Karpas-422 (cell line): Measurements from ENCODE around the gene HMGXB3. TPM values are rescaled to one million over a fixed set of nuclear protein-coding genes. Genes with fewer than 3 reads are reported as not detected.
"Not testable (repeated sequence)": the region's sequence is repeated elsewhere in the genome, so short reads cannot be mapped to it uniquely, and the experiment has no call there.

Experiments
- DNase-seq: peaks from one replicate; pipeline ENCODE4 v3.0.0-alpha.2; 2015
- H2AFZ ChIP-seq: fragments of 200-600 bp; sonication (generic); 2 replicates; pipeline ENCODE4 v1.6.1; 2014; ENCODE audit warnings: antibody characterized with exemption, low read length, mixed read lengths
- H3K27ac ChIP-seq: fragments of 200-600 bp; sonication (generic); 2 replicates; pipeline ENCODE4 v1.5.1; 2014; ENCODE audit warnings: mild to moderate bottlenecking, low read length, moderate library complexity
- H3K27me3 ChIP-seq: fragments of 200-600 bp; sonication (generic); 2 replicates; pipeline ENCODE4 v1.6.1; 2014; ENCODE audit warnings: low read length, mixed read lengths
- H3K36me3 ChIP-seq: fragments of 200-600 bp; sonication (generic); 2 replicates; pipeline ENCODE4 v1.6.1; 2014; ENCODE audit warnings: low read length, mixed read lengths; ENCODE audit not compliant: insufficient read depth
- H3K4me1 ChIP-seq: fragments of 200-600 bp; sonication (generic); 2 replicates; pipeline ENCODE4 v1.6.1; 2014; ENCODE audit warnings: mild to moderate bottlenecking, low read length, mixed read lengths
- H3K4me2 ChIP-seq: fragments of 200-600 bp; sonication (generic); 2 replicates; pipeline ENCODE4 v1.6.1; 2014; ENCODE audit warnings: low read length, low read depth, mild to moderate bottlenecking; ENCODE audit not compliant: poor library complexity, severe bottlenecking
- H3K4me3 ChIP-seq: fragments of 200-600 bp; sonication (generic); 2 replicates; pipeline ENCODE4 v1.5.1; 2014; ENCODE audit warnings: mild to moderate bottlenecking, antibody characterized with exemption, low read length, mixed read lengths
- H3K79me2 ChIP-seq: fragments of 200-600 bp; sonication (generic); 2 replicates; pipeline ENCODE4 v1.6.1; 2014; ENCODE audit warnings: mild to moderate bottlenecking, low read length, mixed read lengths
- H3K9ac ChIP-seq: fragments of 200-600 bp; sonication (generic); 2 replicates; pipeline ENCODE4 v1.6.0; 2014; ENCODE audit warnings: low read length
- H3K9me2 ChIP-seq: fragments of 200-600 bp; sonication (generic), shearing (Covaris generic); replicated peaks from 2 replicates; pipeline ENCODE4 v1.6.0; 2014; ENCODE audit warnings: mild to moderate bottlenecking, low read length, moderate library complexity; ENCODE audit not compliant: insufficient read depth
- H3K9me3 ChIP-seq: fragments of 300-700, 200-600 bp; sonication (generic); 2 replicates; pipeline ENCODE4 v1.6.1; 2014; ENCODE audit warnings: low read length, mixed read lengths
- H4K20me1 ChIP-seq: fragments of 200-600 bp; sonication (generic); 2 replicates; pipeline ENCODE4 v1.6.1; 2014; ENCODE audit warnings: mild to moderate bottlenecking, antibody characterized with exemption, low read length, low read depth; ENCODE audit not compliant: insufficient read depth
- total RNA-seq: library from RNA; depleted of rRNA; stranded (reverse); fragments of >200 nt; shearing (Covaris generic); gene quantifications from 2 replicates; pipeline ENCODE4 v1.2.3, GENCODE V29; 2014; ENCODE audit warnings: low replicate concordance

HMGXB3 gene
- total RNA-seq, 1 experiment from 2014 or later: 25.0 TPM

GRCh38 chr5:150021491-150022157 is 21.1 kb downstream of the HMGXB3 start:
- Histone ChIP-seq H3K4me3 (no peak overlapping the region), H3K4me2 (no peak overlapping the region), H3K27ac (no peak overlapping the region), H4K20me1 (no peaks in the 10 kb centered on the region), H3K9me2 (no peaks in the 10 kb centered on the region), H3K4me1 (no peaks in the 10 kb centered on the region), H3K9me3 (no peaks in the 10 kb centered on the region), H3K27me3 (no peaks in the 10 kb centered on the region), H3K9ac (no peak overlapping the region), H3K79me2 (peaks cover 19% of the 10 kb centered on the region), H2AFZ (no peak overlapping the region), H3K36me3 (peaks cover 71% of the 10 kb centered on the region)
- no peak for DNase-seq

DNA sequence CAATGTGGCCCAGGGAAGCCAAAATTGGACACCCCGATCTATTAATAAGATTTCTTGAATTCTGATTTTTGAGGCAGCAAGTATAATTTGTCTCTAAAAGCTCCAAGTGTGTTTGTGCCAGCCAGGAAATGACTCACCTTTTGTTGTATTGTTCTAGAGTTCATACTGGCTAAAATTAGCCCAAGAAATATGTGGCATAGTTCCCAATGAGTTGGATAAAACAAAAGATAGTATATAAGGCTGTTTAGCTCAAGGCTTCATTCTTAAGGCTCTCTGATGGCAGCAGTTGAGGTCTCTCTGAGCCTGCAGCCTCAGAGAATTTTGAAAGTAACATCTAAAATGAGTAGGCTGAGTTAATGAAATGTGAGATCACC is 21.6 kb downstream of the HMGXB3 start:
- H3K27ac ChIP-seq: no peak overlapping the region
- H3K9me3 ChIP-seq: no peaks in the 10 kb centered on the region
- no peaks in the 10 kb centered on the region for H3K27me3 ChIP-seq
- no peak overlapping the region for H3K9ac ChIP-seq
- no peak overlapping the region for H3K4me3 ChIP-seq
- peaks cover 14% of the 10 kb centered on the region for H3K79me2 ChIP-seq
- H4K20me1 ChIP-seq: no peaks in the 10 kb centered on the region
- H3K36me3 ChIP-seq: peaks cover 71% of the 10 kb centered on the region
- H3K9me2 ChIP-seq: no peaks in the 10 kb centered on the region
- no peak overlapping the region for H2AFZ ChIP-seq
- DNase-seq: no peak
- H3K4me1 ChIP-seq: no peaks in the 10 kb centered on the region
- no peak overlapping the region for H3K4me2 ChIP-seq

DNA sequence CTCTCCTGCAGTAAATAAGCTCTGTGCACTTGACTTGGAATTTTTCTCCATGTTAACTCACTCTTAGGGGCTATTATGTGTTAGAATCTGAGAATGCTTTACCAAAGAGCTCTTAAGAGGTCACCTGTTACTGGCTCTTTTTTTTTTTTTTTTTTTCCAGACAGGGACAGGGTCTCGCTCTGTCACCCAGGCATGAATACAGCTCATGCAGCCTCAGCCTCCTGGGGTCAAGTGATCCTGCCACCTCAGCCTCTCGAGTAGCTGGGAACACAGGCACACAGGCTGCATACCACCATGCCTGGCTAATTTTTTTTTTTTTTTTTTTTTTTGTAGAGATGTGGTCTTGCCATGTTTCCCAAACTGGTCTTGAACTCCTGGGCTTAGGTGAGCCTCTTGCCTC is 22.1 kb downstream of the HMGXB3 start:
- no peaks in the 10 kb centered on the region for H3K9me3 ChIP-seq
- H3K36me3 ChIP-seq: peaks cover 66% of the 10 kb centered on the region
- no peak overlapping the region for H3K27ac ChIP-seq
- H4K20me1 ChIP-seq: no peaks in the 10 kb centered on the region
- no peak for DNase-seq
- H3K9me2 ChIP-seq: no peaks in the 10 kb centered on the region
- H3K9ac ChIP-seq: no peak overlapping the region
- H3K4me2 ChIP-seq: no peak overlapping the region
- H3K4me3 ChIP-seq: no peak overlapping the region
- no peak overlapping the region for H2AFZ ChIP-seq
- H3K4me1 ChIP-seq: no peaks in the 10 kb centered on the region
- H3K27me3 ChIP-seq: no peaks in the 10 kb centered on the region
- H3K79me2 ChIP-seq: peaks cover 8% of the 10 kb centered on the region

DNA sequence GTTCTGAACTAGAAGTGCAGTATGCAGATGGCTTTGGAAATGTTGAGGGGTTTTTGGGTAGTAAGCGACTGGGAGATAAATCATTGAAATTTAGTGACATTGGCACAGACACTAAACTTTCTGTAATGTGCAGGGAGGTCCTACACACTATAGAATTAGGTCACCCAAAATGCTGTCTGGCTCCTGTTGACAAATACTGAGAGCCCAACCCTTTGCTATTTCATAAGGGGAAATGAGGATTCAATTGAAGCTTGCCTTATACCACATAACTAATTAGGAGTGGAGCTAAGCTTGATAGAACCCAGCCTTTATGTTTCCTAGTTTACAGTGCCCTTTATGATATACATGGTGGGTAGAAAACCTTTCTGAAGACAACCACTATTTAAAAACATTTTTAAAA is 22.6 kb downstream of the HMGXB3 start:
- Histone ChIP-seq H3K9me2 (no peaks in the 10 kb centered on the region), H3K4me3 (no peak overlapping the region), H3K27ac (no peak overlapping the region), H3K9ac (no peak overlapping the region), H4K20me1 (no peaks in the 10 kb centered on the region), H3K27me3 (no peaks in the 10 kb centered on the region), H3K4me1 (no peaks in the 10 kb centered on the region), H3K79me2 (peaks cover 8% of the 10 kb centered on the region; the same call in 1 of the 2 replicates), H3K36me3 (peaks cover 64% of the 10 kb centered on the region), H3K9me3 (no peaks in the 10 kb centered on the region), H2AFZ (no peak overlapping the region), H3K4me2 (no peak overlapping the region)
- DNase-seq: no peak

DNA sequence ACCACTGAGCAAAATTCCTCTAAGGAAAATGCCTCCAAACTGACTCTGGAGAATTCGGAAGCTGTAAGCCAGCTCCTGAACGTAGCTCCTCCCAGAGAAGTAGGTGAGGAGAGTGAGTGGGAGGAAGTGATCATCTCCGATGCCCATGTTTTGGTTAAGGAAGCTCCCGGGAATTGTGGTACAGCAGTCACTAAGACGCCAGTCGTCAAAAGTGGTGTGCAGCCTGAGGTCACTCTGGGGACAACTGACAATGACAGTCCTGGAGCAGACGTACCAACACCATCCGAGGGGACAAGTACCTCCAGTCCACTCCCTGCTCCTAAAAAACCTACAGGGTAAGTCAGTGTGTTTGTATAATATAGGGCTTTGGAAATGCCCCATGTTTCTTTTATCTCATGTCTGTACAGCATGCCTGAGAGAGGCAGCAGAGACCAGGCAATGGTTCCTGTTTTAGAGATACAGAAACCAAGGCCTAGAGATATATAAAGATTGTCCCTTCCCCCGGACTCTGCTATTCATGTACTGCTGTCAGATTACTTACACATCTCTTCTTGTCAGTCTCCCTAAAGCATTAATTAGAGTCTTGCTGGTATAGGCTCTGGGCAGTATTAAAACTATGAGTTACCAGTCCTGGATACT is 23.9 kb downstream of the HMGXB3 start:
- no peaks in the 10 kb centered on the region for H3K9me3 ChIP-seq
- no peak overlapping the region for H3K27ac ChIP-seq
- no peaks in the 10 kb centered on the region for H3K9me2 ChIP-seq
- H3K4me2 ChIP-seq: no peak overlapping the region
- no peak overlapping the region for H3K9ac ChIP-seq
- H2AFZ ChIP-seq: no peak overlapping the region
- no peaks in the 10 kb centered on the region for H4K20me1 ChIP-seq
- H3K79me2 ChIP-seq: peaks cover 8% of the 10 kb centered on the region; the same call in 1 of the 2 replicates
- H3K4me1 ChIP-seq: no peaks in the 10 kb centered on the region
- peaks cover 53% of the 10 kb centered on the region for H3K36me3 ChIP-seq
- no peak overlapping the region for H3K4me3 ChIP-seq
- H3K27me3 ChIP-seq: no peaks in the 10 kb centered on the region
- DNase-seq: peak; percentile 47

DNA sequence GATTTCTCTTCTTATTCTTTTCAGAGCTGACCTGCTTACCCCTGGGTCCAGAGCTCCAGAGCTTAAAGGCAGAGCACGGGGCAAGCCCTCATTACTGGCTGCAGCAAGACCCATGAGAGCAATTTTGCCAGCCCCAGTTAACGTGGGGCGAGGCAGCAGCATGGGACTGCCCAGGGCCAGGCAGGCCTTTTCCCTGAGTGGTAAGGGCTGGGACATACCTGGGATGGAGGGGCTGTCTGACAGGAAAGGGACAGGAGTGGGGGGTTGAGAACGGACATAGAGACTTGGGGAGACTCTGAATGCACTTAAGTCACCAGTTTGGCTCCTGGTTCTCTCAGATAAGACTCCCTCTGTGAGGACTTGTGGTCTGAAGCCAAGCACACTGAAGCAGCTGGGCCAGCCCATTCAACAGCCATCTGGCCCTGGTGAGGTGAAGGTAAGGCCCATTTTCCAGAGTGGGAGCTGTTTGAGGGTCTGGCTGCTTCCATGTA is 26.2 kb downstream of the HMGXB3 start:
- no peak overlapping the region for H2AFZ ChIP-seq
- no peaks in the 10 kb centered on the region for H3K4me1 ChIP-seq
- no peak overlapping the region for H3K4me3 ChIP-seq
- H3K9me2 ChIP-seq: no peaks in the 10 kb centered on the region
- H3K79me2 ChIP-seq: 0 out of 2 replicates have a peak, but pooled peaks cover 2% of the 10 kb centered on the region
- H4K20me1 ChIP-seq: no peaks in the 10 kb centered on the region
- no peaks in the 10 kb centered on the region for H3K27me3 ChIP-seq
- peaks cover 51% of the 10 kb centered on the region for H3K36me3 ChIP-seq
- DNase-seq: no peak
- H3K9me3 ChIP-seq: no peaks in the 10 kb centered on the region
- H3K27ac ChIP-seq: no peak overlapping the region
- no peak overlapping the region for H3K9ac ChIP-seq
- no peak overlapping the region for H3K4me2 ChIP-seq

- H3K79me2 ChIP-seq, H3K27ac ChIP-seq, H3K9me2 ChIP-seq, H4K20me1 ChIP-seq, DNase-seq, H3K9me3 ChIP-seq, H3K4me1 ChIP-seq, H3K4me3 ChIP-seq, H2AFZ ChIP-seq, H3K9ac ChIP-seq, H3K4me2 ChIP-seq, H3K27me3 ChIP-seq: not testable (repeated sequence)
- H3K36me3 ChIP-seq: peaks cover 59% of the 10 kb centered on the region
Measured at GRCh38 chr5:150028047-150028446, 27.5 kb downstream of the HMGXB3 start.

GRCh38 chr5:150033334-150033733 is 32.8 kb downstream of the HMGXB3 start:
- Histone ChIP-seq H3K27me3 (no peaks in the 10 kb centered on the region), H3K4me1 (peaks cover 45% of the 10 kb centered on the region), H3K9ac (no peak overlapping the region), H3K9me2 (no peaks in the 10 kb centered on the region), H3K4me2 (no peak overlapping the region), H3K4me3 (no peak overlapping the region), H2AFZ (no peak overlapping the region), H3K36me3 (peaks cover 55% of the 10 kb centered on the region), H4K20me1 (peaks cover 7% of the 10 kb centered on the region; the same call in 1 of the 2 replicates), H3K9me3 (no peaks in the 10 kb centered on the region), H3K79me2 (peaks cover 18% of the 10 kb centered on the region; the same call in 1 of the 2 replicates), H3K27ac (no peak overlapping the region)
- no peak for DNase-seq
